H1 (cell line): ENCODE measurements around the gene MAVS. TPM values are rescaled to one million over a fixed set of nuclear protein-coding genes. Genes with fewer than 3 reads are reported as not detected.

Experiments used
- BACH1 ChIP-seq: IDR thresholded peaks from 2 replicates; pipeline ENCODE4 v1.6.1; 2012; ENCODE audit warnings: low read length, improper control_type of control experiment
- CHD7 ChIP-seq: fragments of 300-600 bp; sonication (generic); IDR thresholded peaks from 2 replicates; pipeline ENCODE4 v1.7.1; 2012; ENCODE audit warnings: low read length, moderate library complexity, mild to moderate bottlenecking, inconsistent platforms; ENCODE audit not compliant: insufficient replicate concordance
- CREB1 ChIP-seq: IDR thresholded peaks from 2 replicates; pipeline ENCODE4 v1.6.1; 2012; ENCODE audit warnings: inconsistent platforms
- EP300 ChIP-seq, 2 experiments: IDR thresholded peaks; 1 replicate in 1 of 2; 2 replicates in 1 of 2; pipeline ENCODE4 v1.6.1; 2011 to 2012; ENCODE audit warnings: low read depth in 2 of 2, low read length in 2 of 2, mild to moderate bottlenecking in 2 of 2, borderline replicate concordance in 1 of 2, inconsistent platforms in 1 of 2, moderate library complexity in 1 of 2
- GTF2F1 ChIP-seq: IDR thresholded peaks from 2 replicates; pipeline ENCODE4 v1.6.1; 2012; ENCODE audit warnings: low read depth, low read length, improper control_type of control experiment, borderline replicate concordance
- MAX ChIP-seq: IDR thresholded peaks from 2 replicates; pipeline ENCODE4 v1.6.1; 2012; ENCODE audit warnings: inconsistent platforms
- POU5F1 ChIP-seq: IDR thresholded peaks from 2 replicates; pipeline ENCODE4 v1.6.1; 2011; ENCODE audit warnings: low read depth, mild to moderate bottlenecking, low read length, moderate library complexity
- RXRA ChIP-seq: IDR thresholded peaks from 2 replicates; pipeline ENCODE4 v1.6.1; 2011; ENCODE audit warnings: low read depth, mild to moderate bottlenecking, low read length, moderate library complexity; ENCODE audit not compliant: insufficient read depth
- SIRT6 ChIP-seq: IDR thresholded peaks from one replicate; pipeline ENCODE4 v1.7.1; 2012; ENCODE audit warnings: low read length, inconsistent platforms
- SIX5 ChIP-seq: IDR thresholded peaks from 2 replicates; pipeline ENCODE4 v1.6.1; 2011; ENCODE audit warnings: mild to moderate bottlenecking, low read depth, low read length
- SP1 ChIP-seq: IDR thresholded peaks from 2 replicates; pipeline ENCODE4 v1.6.1; 2011; ENCODE audit warnings: low read depth, low read length
- ZNF274 ChIP-seq: IDR thresholded peaks from 2 replicates; pipeline ENCODE4 v1.7.0; 2012; ENCODE audit warnings: low read length, borderline replicate concordance; ENCODE audit errors: extremely low read depth
- polyA plus RNA-seq, 7 experiments: library from polyadenylated mRNA; depleted of rRNA in 3 of 7; stranded (reverse) in 5 of 7; unstranded in 2 of 7; fragments of >200 nt in 5 of 7; fragments of 200-250 nt in 2 of 7; gene quantifications; 1 replicate in 5 of 7; 2 replicates in 1 of 7; 4 replicates in 1 of 7; pipeline versions ENCODE4 v1.2.1 to v1.2.3, GENCODE V29; 2011 to 2013; ENCODE audit warnings: missing spikeins in 2 of 7, mixed read lengths in 2 of 7
- total RNA-seq: library from RNA; stranded (reverse); fragmentation: NEBNext Ultra II Directional; extraction: Animal tissue kit (Norgen Biotek cat#: 25700); gene quantifications from 2 replicates; pipeline ENCODE4 v1.2.1, GENCODE V29; 2021

The MAVS gene
- total and polyA plus RNA-seq, 2 of the 8 experiments (the other 6 are each of a cell fraction or from before 2014, with no cell fraction given), result 9.9 to 24.3 TPM

- TF ChIP-seq CHD7 (no peak), BACH1 (no peak), RXRA (no peak), POU5F1 (no peak), MAX (no peak), EP300 (IDR thresholded peaks at IDR 0.05; ENCODE audit: borderline replicate concordance in 1 of 2, low read depth in 2 of 2, low read length in 2 of 2) (no peak), SIX5 (no peak), GTF2F1 (no peak), SIRT6 (no peak), CREB1 (no peak), ZNF274 (no peak), SP1 (no peak)
- TF ChIP-seq, all 59 proteins: peak for 0
Observed at GRCh38 chr20:3876676-3877075, 30.0 kb downstream of the MAVS start (continued).
